ENCODE data around the gene CPT1B. TPM values are rescaled to one million over a fixed set of nuclear protein-coding genes. Genes with fewer than 3 reads are reported as not detected.

Gene CPT1B
- total and polyA plus RNA-seq, 12 donors, result 61.2 to 487 (median 398) TPM

GRCh38 chr22:50569896-50570535 lies 8.2 kb downstream of the CPT1B start:
- intact Hi-C loops (cut with DNase I), result no loop called here
- no peak for TF ChIP-seq CTCF (IDR thresholded peaks at IDR 0.05)
- Histone ChIP-seq H3K27ac (no peak overlapping the region), H3K27me3 (no peaks in the 10 kb centered on the region), H3K4me3 (no peak overlapping the region), H3K4me1 (peaks cover 0 to 19% (median under 1%) of the 10 kb centered on the region in 9 donors), H3K36me3 (peaks cover 0 to 78% (median 14%) of the 10 kb centered on the region in 9 donors), H3K9me3 (no peaks in the 10 kb centered on the region)
- DNase-seq, result no peak
- WGBS, 2 donors, result 87 to 92% methylated on average over 13 of the region's 13 CpGs
- ATAC-seq, result no peak

- no peak overlapping the region for H3K4me3 ChIP-seq
- ATAC-seq (no peak), DNase-seq (no peak)
- peaks cover 0 to 19% (median 6%) of the 10 kb centered on the region in 9 donors for H3K4me1 ChIP-seq
- H3K9me3 ChIP-seq, result no peaks in the 10 kb centered on the region
- intact Hi-C loops (cut with DNase I), result no loop called here
- H3K27ac ChIP-seq, result peak overlapping the region in 2 of 10 donors; percentile 31 to 37
- 75 to 80% methylated on average over 8 of the region's 8 CpGs for WGBS, 2 donors
- H3K27me3 ChIP-seq, result no peaks in the 10 kb centered on the region
- peaks cover 0 to 71% (median 14%) of the 10 kb centered on the region in 9 donors for H3K36me3 ChIP-seq
- no peak for TF ChIP-seq CTCF (IDR thresholded peaks at IDR 0.05)
Measured at GRCh38 chr22:50569041-50569459, 9.2 kb downstream of the CPT1B start.

- ATAC-seq, result peak in 4 of 8 donors; percentile 7 to 31 (median 14)
- no peaks in the 10 kb centered on the region for H3K9me3 ChIP-seq
- DNase-seq, result no peak
- H3K36me3 ChIP-seq, result peaks cover 0 to 67% (median 14%) of the 10 kb centered on the region in 9 donors
- 72 to 82% methylated on average over 7 of the region's 7 CpGs for WGBS, 2 donors
- H3K27ac ChIP-seq, result peak overlapping the region in 2 of 10 donors; percentile 31 to 37
- intact Hi-C loops (cut with DNase I), result no loop called here
- no peak for TF ChIP-seq CTCF (IDR thresholded peaks at IDR 0.05)
- no peaks in the 10 kb centered on the region for H3K27me3 ChIP-seq
- H3K4me1 ChIP-seq, result peaks cover 0 to 20% (median 5%) of the 10 kb centered on the region in 9 donors
- H3K4me3 ChIP-seq, result no peak overlapping the region
Measured at GRCh38 chr22:50568626-50569025, 9.6 kb downstream of the CPT1B start.

GRCh38 chr22:50567721-50568252 lies 10.4 kb downstream of the CPT1B start:
- peaks cover 0 to 58% (median 14%) of the 10 kb centered on the region in 9 donors for H3K36me3 ChIP-seq
- TF ChIP-seq CTCF (IDR thresholded peaks at IDR 0.05), result no peak
- intact Hi-C loops (cut with DNase I), result no loop called here
- H3K4me3 ChIP-seq, result no peak overlapping the region
- H3K4me1 ChIP-seq, result peaks cover 0 to 26% (median 9%) of the 10 kb centered on the region in 9 donors
- no peak overlapping the region for H3K27ac ChIP-seq
- DNase-seq (no peak), ATAC-seq (no peak)
- WGBS, 2 donors, result 89 to 92% methylated on average over 7 of the region's 7 CpGs
- no peaks in the 10 kb centered on the region for H3K9me3 ChIP-seq
- H3K27me3 ChIP-seq, result no peaks in the 10 kb centered on the region

Measured in heart right ventricle (tissue), 16 donors.